Pancreas (tissue), 10 donors: Measurements from ENCODE around the gene NSUN6. TPM values are rescaled to one million over a fixed set of nuclear protein-coding genes. Genes with fewer than 3 reads are reported as not detected.

Source experiments
- ATAC-seq, 4 donors: fragments of 200-7000 bp; cut with Tn5 transposase; one replicate each; pipeline versions ENCODE4 v1.8.0 to v1.9.1; 2020; ENCODE audit warnings: mild to moderate bottlenecking in 4 of 4, moderate library complexity in 4 of 4
- DNase-seq, 6 donors: peaks; one replicate each; pipeline ENCODE4 v3.0.0-alpha.2; 2020
- FAIRE-seq: peaks from 2 replicates; lab custom pipeline; 2012; peaks lifted over from hg19 to GRCh38; lab: Jason Lieb, UNC
- H3K27ac ChIP-seq, 4 donors: fragments of 200-600 bp; sonication (generic); 1 replicate in 3 of 4; 2 replicates in 1 of 4; pipeline versions ENCODE4 v1.5.0 to v1.8.0; 2020
- H3K27me3 ChIP-seq, 4 donors: fragments of 200-600 bp; one replicate each; pipeline ENCODE4 v1.8.0; 2021
- H3K36me3 ChIP-seq, 3 donors: fragments of 200-600 bp; sonication (generic) in 1 of 3; one replicate each; pipeline versions ENCODE4 v1.5.0 to v1.8.0; 2020 to 2021
- H3K4me1 ChIP-seq, 3 donors: fragments of 200-600 bp; one replicate each; pipeline ENCODE4 v1.8.0; 2021
- H3K4me3 ChIP-seq, 4 donors: fragments of 200-600 bp; sonication (generic) in 2 of 4; one replicate each; pipeline versions ENCODE4 v1.5.0 to v1.8.0; 2020 to 2021
- H3K9me3 ChIP-seq, 4 donors: fragments of 200-600 bp; one replicate each; pipeline ENCODE4 v1.8.0; 2021
- WGBS, 2 donors: extraction: QIAGEN DNeasy Blood & Tissue Kit; methylation state at CpG; one replicate each; pipeline ENCODE4 v1.1.7; 2013; 5-methylcytosine and 5-hydroxymethylcytosine counted together
- intact Hi-C, 3 donors: fragments of 100-400 bp; cut with DNase I; formaldehyde crosslinking; loops; one replicate each; pipeline versions ENCODE4 v1.11.1 to v1.14.2; 2022
- polyA plus RNA-seq, 2 donors: library from polyadenylated mRNA; stranded (reverse); fragments of 200-250 nt; gene quantifications; one replicate each; pipeline ENCODE4 v1.2.3, GENCODE V29; 2013
- total RNA-seq, 6 donors: library from RNA; stranded (reverse); fragmentation: NEBNext Ultra II Directional in 4 of 6; extraction: Animal tissue kit (Norgen Biotek cat#: 25700) in 4 of 6; gene quantifications; one replicate each; pipeline versions ENCODE4 v1.2.1 to v1.2.4, GENCODE V29; 2021 to 2023
- TF ChIP-seq, protein P1 (sequence below), 4 donors: fragments of 200-600 bp; sonication (generic) in 3 of 4; IDR thresholded peaks; one replicate each; pipeline versions ENCODE4 v1.5.0 to v1.8.0; 2021; ENCODE audit warnings: antibody characterized with exemption in 4 of 4
- donor health status: healthy with polysubstance abuse.
- donor health status: DM: no; HTN: no; CAD: no; lungs with moderate emphysema.
- donor health status: DM: no; HTN: no; CAD: no.
- donor health status: control.
- donor health status: control.
- donor health status: Bipolar disorder and iron deficiency.
- donor health status: DM: yes; HTN: yes; CAD: no.
- donor health status: DM: no; HTN: no; CAD: no.
- donor health status: DM: no; HTN: no; CAD: no.
- donor health status: DM: yes; HTN: yes; CAD: no.

Gene NSUN6
- total and polyA plus RNA-seq, 8 donors = 7.3 to 16.5 (median 8.5) TPM

DNA sequence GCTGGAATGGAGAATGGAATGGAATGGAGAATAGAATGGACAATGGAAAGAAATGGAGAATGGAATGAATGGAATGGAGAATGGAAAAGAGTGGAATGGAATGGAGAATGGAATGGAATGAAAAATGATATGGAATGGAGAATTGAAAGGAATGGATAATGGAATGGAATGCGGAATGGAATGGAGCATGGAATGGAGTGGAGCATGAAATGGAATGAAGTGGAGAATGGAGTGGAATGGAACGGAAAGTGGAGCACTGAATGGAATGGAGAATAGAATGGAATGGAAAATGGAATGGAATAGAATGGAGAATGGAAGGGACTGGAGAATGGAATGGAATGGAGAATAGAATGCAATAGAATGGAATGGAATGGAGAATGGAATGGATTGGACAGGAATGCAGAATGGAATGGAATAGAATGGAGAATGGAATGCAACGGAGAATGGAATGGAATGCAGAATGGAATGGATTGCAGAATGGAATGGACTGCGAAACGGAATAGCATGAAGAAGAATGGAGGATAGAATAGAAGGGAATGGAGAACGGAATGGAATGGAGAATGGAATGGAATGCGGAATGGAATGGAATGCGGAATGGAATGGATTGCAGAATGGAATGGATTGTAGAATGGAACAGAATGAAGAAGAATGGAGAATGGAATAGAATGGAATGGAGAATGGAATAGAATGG is 89.4 kb downstream of the NSUN6 start:
- intact Hi-C loops = no loop called here
- DNase-seq (no peak), ATAC-seq (no peak), FAIRE-seq (no peak)
- no peaks in the 10 kb centered on the region for H3K4me1 ChIP-seq
- peaks cover 0 to 1% (median 0%) of the 10 kb centered on the region in 3 donors for H3K36me3 ChIP-seq
- no peaks in the 10 kb centered on the region for H3K9me3 ChIP-seq
- TF ChIP-seq, protein P1, sequence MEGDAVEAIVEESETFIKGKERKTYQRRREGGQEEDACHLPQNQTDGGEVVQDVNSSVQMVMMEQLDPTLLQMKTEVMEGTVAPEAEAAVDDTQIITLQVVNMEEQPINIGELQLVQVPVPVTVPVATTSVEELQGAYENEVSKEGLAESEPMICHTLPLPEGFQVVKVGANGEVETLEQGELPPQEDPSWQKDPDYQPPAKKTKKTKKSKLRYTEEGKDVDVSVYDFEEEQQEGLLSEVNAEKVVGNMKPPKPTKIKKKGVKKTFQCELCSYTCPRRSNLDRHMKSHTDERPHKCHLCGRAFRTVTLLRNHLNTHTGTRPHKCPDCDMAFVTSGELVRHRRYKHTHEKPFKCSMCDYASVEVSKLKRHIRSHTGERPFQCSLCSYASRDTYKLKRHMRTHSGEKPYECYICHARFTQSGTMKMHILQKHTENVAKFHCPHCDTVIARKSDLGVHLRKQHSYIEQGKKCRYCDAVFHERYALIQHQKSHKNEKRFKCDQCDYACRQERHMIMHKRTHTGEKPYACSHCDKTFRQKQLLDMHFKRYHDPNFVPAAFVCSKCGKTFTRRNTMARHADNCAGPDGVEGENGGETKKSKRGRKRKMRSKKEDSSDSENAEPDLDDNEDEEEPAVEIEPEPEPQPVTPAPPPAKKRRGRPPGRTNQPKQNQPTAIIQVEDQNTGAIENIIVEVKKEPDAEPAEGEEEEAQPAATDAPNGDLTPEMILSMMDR (IDR thresholded peaks at IDR 0.05) = no peak
- no peak overlapping the region for H3K27ac ChIP-seq
- 98% methylated on average over 8 of the region's 8 CpGs for WGBS, 2 donors
- H3K4me3 ChIP-seq = no peak overlapping the region
- no peaks in the 10 kb centered on the region for H3K27me3 ChIP-seq

DNA sequence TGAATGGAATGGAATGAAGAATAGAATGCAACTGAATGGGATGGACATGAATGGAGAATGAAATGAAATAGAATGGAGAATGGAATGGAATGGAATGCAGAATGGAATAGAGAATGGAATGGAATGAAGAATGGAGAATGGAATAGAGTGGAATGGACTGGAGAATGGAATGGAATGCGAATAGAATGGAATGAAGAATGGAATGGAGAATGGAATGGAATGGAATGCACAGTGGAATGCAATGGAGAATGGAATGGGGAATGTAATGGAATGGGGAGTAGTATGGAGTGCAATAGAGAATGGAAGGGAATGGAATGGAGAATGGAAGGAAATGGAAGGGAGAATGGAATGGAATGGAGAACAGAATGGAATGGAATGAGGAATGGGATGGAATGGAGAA is 93.4 kb downstream of the NSUN6 start:
- TF ChIP-seq, protein P1 (IDR thresholded peaks at IDR 0.05) = no peak
- H3K4me1 ChIP-seq = no peaks in the 10 kb centered on the region
- H3K9me3 ChIP-seq = no peaks in the 10 kb centered on the region
- ATAC-seq = no peak
- no peak for DNase-seq
- intact Hi-C loops = no loop called here
- 95 to 98% methylated on average over 1 of the region's 1 CpG for WGBS, 2 donors
- peaks cover 0 to 9% (median 0%) of the 10 kb centered on the region in 3 donors for H3K36me3 ChIP-seq
- no peak overlapping the region for H3K27ac ChIP-seq
- H3K4me3 ChIP-seq = no peak overlapping the region
- no peak for FAIRE-seq
- no peaks in the 10 kb centered on the region for H3K27me3 ChIP-seq

DNA sequence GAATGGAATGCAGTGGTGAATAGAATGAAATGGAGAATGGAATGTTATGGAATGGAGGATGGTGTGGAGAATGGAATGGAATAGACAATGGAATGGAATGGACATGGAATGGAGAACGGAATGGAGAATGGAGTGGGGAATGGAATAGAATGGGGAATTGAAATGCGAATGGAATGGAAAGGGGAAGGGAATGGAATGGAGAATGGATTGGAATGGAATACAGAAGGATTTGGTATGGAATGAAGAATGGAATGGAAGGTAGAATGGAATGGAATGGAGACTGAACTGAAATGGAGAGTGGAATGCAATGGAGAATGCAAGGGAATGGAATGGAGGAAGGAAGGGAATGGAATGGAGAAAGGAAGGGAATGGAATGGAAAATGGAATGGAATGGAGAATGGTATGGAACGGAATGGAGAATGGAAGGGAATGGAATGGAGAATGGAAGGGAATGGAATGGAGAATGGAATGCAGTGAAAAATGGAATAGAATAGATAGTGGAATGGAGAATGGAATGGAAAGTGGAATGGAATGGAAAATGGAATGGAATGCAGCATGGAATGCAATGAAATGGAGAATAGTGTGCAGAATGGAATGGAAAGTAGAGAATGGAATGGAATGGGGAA is 94.8 kb downstream of the NSUN6 start:
- H3K9me3 ChIP-seq = no peaks in the 10 kb centered on the region
- H3K4me3 ChIP-seq = no peak overlapping the region
- 97 to 98% methylated on average over 3 of the region's 3 CpGs for WGBS, 2 donors
- ATAC-seq (no peak), FAIRE-seq (no peak), DNase-seq (no peak)
- no peaks in the 10 kb centered on the region for H3K4me1 ChIP-seq
- intact Hi-C loops = no loop called here
- peaks cover 0 to 12% (median 0%) of the 10 kb centered on the region in 3 donors for H3K36me3 ChIP-seq
- TF ChIP-seq, protein P1 (IDR thresholded peaks at IDR 0.05) = no peak
- no peaks in the 10 kb centered on the region for H3K27me3 ChIP-seq
- no peak overlapping the region for H3K27ac ChIP-seq

DNA sequence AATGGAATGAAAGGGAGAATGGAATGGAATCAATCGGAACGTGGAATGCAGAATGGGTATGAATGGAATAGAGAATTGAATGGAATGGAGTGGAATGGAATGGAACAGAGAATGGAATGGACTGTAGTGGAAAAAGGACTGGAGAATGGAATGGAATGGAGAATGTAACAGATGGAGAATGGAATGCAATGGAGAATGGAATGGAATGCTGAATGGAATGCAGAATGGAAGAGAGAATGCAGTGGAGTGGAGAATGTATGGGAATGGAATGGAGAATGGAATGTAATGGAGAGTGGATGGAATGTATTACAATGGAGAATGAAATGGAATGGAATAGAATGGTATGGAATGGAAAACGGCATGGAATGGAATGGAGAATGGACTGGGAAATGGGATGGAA is 96.9 kb downstream of the NSUN6 start:
- TF ChIP-seq, protein P1 (IDR thresholded peaks at IDR 0.05) = no peak
- no peaks in the 10 kb centered on the region for H3K9me3 ChIP-seq

GRCh38 chr10:18551473-18551872 is 99.9 kb downstream of the NSUN6 start:
- Histone ChIP-seq H3K27ac (no peak overlapping the region), H3K36me3 (peaks cover 0 to 19% (median 0%) of the 10 kb centered on the region in 3 donors), H3K27me3 (no peaks in the 10 kb centered on the region), H3K4me3 (no peak overlapping the region), H3K9me3 (no peaks in the 10 kb centered on the region), H3K4me1 (no peaks in the 10 kb centered on the region)
- intact Hi-C loops = no loop called here
- ATAC-seq (no peak), FAIRE-seq (no peak), DNase-seq (no peak)
- WGBS, 2 donors = 95 to 98% methylated on average over 2 of the region's 2 CpGs
- TF ChIP-seq, protein P1 (IDR thresholded peaks at IDR 0.05) = no peak

More for the DNA sequence above, 96.9 kb downstream of the NSUN6 start:
- ATAC-seq = no peak
- Histone ChIP-seq H3K4me1 (no peaks in the 10 kb centered on the region), H3K4me3 (no peak overlapping the region), H3K27me3 (no peaks in the 10 kb centered on the region), H3K27ac (no peak overlapping the region), H3K36me3 (peaks cover 0 to 16% (median 0%) of the 10 kb centered on the region in 3 donors)
- no peak for FAIRE-seq
- WGBS, 2 donors = 97 to 99% methylated on average over 3 of the region's 3 CpGs
- no peak for DNase-seq
- intact Hi-C loops = no loop called here
